Adrenal gland (tissue), 12 donors: Measurements from ENCODE around the gene ANO6. TPM values are rescaled to one million over a fixed set of nuclear protein-coding genes. Genes with fewer than 3 reads are reported as not detected.

Experiments used
- DNase-seq, 7 donors: peaks; one replicate each; pipeline ENCODE4 v3.0.0-alpha.2; 2019 to 2020
- H3K27ac ChIP-seq, 5 donors: fragments of 200-600 bp; sonication (generic) in 4 of 5; 1 replicate in 3 of 5; 2 replicates in 2 of 5; pipeline versions ENCODE4 v1.5.1 to v1.8.0; 2016 to 2020; ENCODE audit warnings: mild to moderate bottlenecking in 1 of 5
- H3K27me3 ChIP-seq: fragments of 200-600 bp; 2 replicates; pipeline ENCODE4 v1.8.0; 2021
- H3K36me3 ChIP-seq, 2 donors: fragments of 200-600 bp; replicated peaks in 1 of 2; 1 replicate in 1 of 2; 2 replicates in 1 of 2; pipeline versions ENCODE4 v1.5.1 to v1.8.0; 2018 to 2022
- H3K4me1 ChIP-seq, 2 donors: fragments of 200-600 bp; replicated peaks in 1 of 2; 1 replicate in 1 of 2; 2 replicates in 1 of 2; pipeline versions ENCODE4 v1.5.1 to v1.8.0; 2018 to 2021
- H3K4me3 ChIP-seq, 4 donors: fragments of 200-600 bp; sonication (generic) in 3 of 4; one replicate each; pipeline ENCODE4 v1.5.1; 2016 to 2018
- H3K9me3 ChIP-seq, 3 donors: fragments of 200-600 bp; sonication (generic) in 1 of 3; replicated peaks in 1 of 3; 1 replicate in 2 of 3; 2 replicates in 1 of 3; pipeline versions ENCODE4 v1.5.1 to v1.8.0; 2016 to 2021
- CTCF ChIP-seq, 6 experiments: fragments of 450-650 bp in 4 of 6; fragments of 200-600 bp in 2 of 6; sonication (generic) in 1 of 6; IDR thresholded peaks; 1 replicate in 5 of 6; 2 replicates in 1 of 6; pipeline versions ENCODE4 v1.5.1 to v1.8.0; 2016 to 2021; ENCODE audit warnings: antibody characterized with exemption in 6 of 6, mild to moderate bottlenecking in 2 of 6, moderate library complexity in 1 of 6
- POLR2A ChIP-seq, 2 donors: fragments of 450-650 bp; IDR thresholded peaks; one replicate each; pipeline ENCODE4 v1.6.1; 2017; ENCODE audit warnings: antibody characterized with exemption in 2 of 2, mild to moderate bottlenecking in 2 of 2, moderate library complexity in 1 of 2
- WGBS, 4 donors: extraction: QIAGEN DNeasy Blood & Tissue Kit in 2 of 4; methylation state at CpG; one replicate each; pipeline versions ENCODE4 v1.1.5 to v1.1.7; 2013 to 2017; 5-methylcytosine and 5-hydroxymethylcytosine counted together
- intact Hi-C, 2 donors: fragments of 100-400 bp; cut with DNase I; formaldehyde crosslinking; loops; one replicate each; pipeline versions ENCODE4 v1.14.1 to v1.15.0; 2022 to 2023
- polyA plus RNA-seq, 3 donors: library from polyadenylated mRNA; stranded (reverse); fragments of 200-250 nt in 2 of 3; fragments of 350-450 nt in 1 of 3; fragmentation: Illumina TruSeq in 1 of 3; extraction: RNeasy Lipid Tissue Mini Kit (QIAGEN cat#74804) in 1 of 3; gene quantifications; one replicate each; pipeline ENCODE4 v1.2.3, GENCODE V29; 2013 to 2014
- total RNA-seq, 9 donors: library from RNA; depleted of rRNA in 4 of 9; stranded (reverse); fragments of >200 nt in 4 of 9; fragments of 120-200 nt in 1 of 9; fragmentation: NEBNext Ultra II Directional in 1 of 9; extraction: Animal tissue kit (Norgen Biotek cat#: 25700) in 1 of 9; gene quantifications; one replicate each; pipeline versions ENCODE4 v1.1.0 to v1.2.4, GENCODE V29; 2013 to 2023
- donor health status: healthy with polysubstance abuse.
- donor health status: Bipolar disorder and iron deficiency.
- donor health status: DM: yes; HTN: yes; CAD: no.
- donor health status: DM: no; HTN: no; CAD: no.
- donor health status: DM: no; HTN: no; CAD: no.
- donor health status: DM: yes; HTN: yes; CAD: no.

Gene ANO6
- total and polyA plus RNA-seq, 12 donors = 7.5 to 92.3 (median 54.4) TPM

GRCh38 chr12:45268672-45269411, 52.9 kb downstream of the ANO6 start:
- H3K4me1 ChIP-seq = peaks cover 8 to 35% of the 10 kb centered on the region in 2 donors
- intact Hi-C loops = loop anchor here in 1 of 2 donors (5.0 kb wide), 1 partner anchor 52 kb away; the partner anchor contains the start of gene ANO6

GRCh38 chr12:45269412-45269751, 53.5 kb downstream of the ANO6 start:
- no peaks in the 10 kb centered on the region for H3K9me3 ChIP-seq
- H3K36me3 ChIP-seq = no peaks in the 10 kb centered on the region
- no peak for DNase-seq
- peak overlapping the region in 2 of 5 donors; percentile 30 to 78 for H3K27ac ChIP-seq
- peaks cover 7 to 35% of the 10 kb centered on the region in 2 donors for H3K4me1 ChIP-seq
- 64 to 81% (median 74%) methylated on average over 2 of the region's 2 CpGs for WGBS, 4 donors
- TF ChIP-seq POLR2A (IDR thresholded peaks at IDR 0.05) = no peak
- peak in 1 of 6 experiments; percentile 7 for TF ChIP-seq CTCF (IDR thresholded peaks at IDR 0.05)
- H3K4me3 ChIP-seq = no peak overlapping the region
- intact Hi-C loops = loop anchor here in 1 of 2 donors (5.0 kb wide), 1 partner anchor 52 kb away; the partner anchor contains the start of gene ANO6
- H3K27me3 ChIP-seq = no peaks in the 10 kb centered on the region

More at GRCh38 chr12:45268672-45269411, 52.9 kb downstream of the ANO6 start:
- Histone ChIP-seq H3K36me3 (no peaks in the 10 kb centered on the region), H3K9me3 (no peaks in the 10 kb centered on the region), H3K27ac (peak overlapping the region in 3 of 5 donors; percentile 30 to 78 (median 35)), H3K4me3 (peak overlapping the region in 1 of 4 donors; percentile 35), H3K27me3 (no peaks in the 10 kb centered on the region)
- TF ChIP-seq CTCF (IDR thresholded peaks at IDR 0.05) (peak; percentile 27 to 58 (median 40)), POLR2A (IDR thresholded peaks at IDR 0.05) (no peak)
- peak; percentile 71 to 96 (median 90) for DNase-seq
- 6 to 11% (median 7%) methylated on average over 4 to 5 of the region's 5 CpGs for WGBS, 4 donors

DNA sequence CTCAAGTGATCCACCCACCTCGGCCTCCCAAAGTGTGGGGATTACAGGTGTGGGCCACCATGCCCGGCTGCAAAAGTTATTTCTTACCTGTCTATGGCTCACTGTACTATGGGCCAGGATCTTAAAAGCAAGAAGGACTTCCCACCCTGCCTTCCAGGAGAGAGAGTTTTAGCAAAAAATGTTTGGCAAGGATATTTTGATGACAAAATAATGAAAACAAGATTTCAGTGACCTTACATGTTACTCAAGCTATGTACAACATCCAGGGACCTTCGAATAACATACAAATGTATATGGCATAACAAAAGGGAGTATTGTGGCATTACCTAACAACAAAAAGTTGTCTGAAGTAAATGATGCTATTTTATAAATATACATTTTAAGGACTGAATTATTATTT, 55.1 kb downstream of the ANO6 start:
- Histone ChIP-seq H3K36me3 (no peaks in the 10 kb centered on the region), H3K4me1 (peaks cover 5 to 38% of the 10 kb centered on the region in 2 donors), H3K27ac (no peak overlapping the region), H3K9me3 (no peaks in the 10 kb centered on the region), H3K4me3 (no peak overlapping the region), H3K27me3 (no peaks in the 10 kb centered on the region)
- intact Hi-C loops = no loop called here
- DNase-seq = no peak
- WGBS, 4 donors = 83 to 97% (median 89%) methylated on average over 3 of the region's 3 CpGs
- TF ChIP-seq POLR2A (IDR thresholded peaks at IDR 0.05) (no peak), CTCF (IDR thresholded peaks at IDR 0.05) (no peak)

GRCh38 chr12:45273717-45274271, 57.9 kb downstream of the ANO6 start:
- H3K4me1 ChIP-seq = peaks cover 5 to 36% of the 10 kb centered on the region in 2 donors
- 12 to 27% (median 21%) methylated on average over 1 of the region's 1 CpG for WGBS, 4 donors
- peak overlapping the region in 3 of 5 donors; percentile 35 to 70 (median 43) for H3K27ac ChIP-seq
- H3K4me3 ChIP-seq = no peak overlapping the region
- no peak for TF ChIP-seq POLR2A (IDR thresholded peaks at IDR 0.05)
- TF ChIP-seq CTCF (IDR thresholded peaks at IDR 0.05) = no peak
- intact Hi-C loops = no loop called here
- DNase-seq = peak; percentile 31 to 74 (median 67)
- no peaks in the 10 kb centered on the region for H3K27me3 ChIP-seq
- H3K9me3 ChIP-seq = no peaks in the 10 kb centered on the region
- no peaks in the 10 kb centered on the region for H3K36me3 ChIP-seq
